GM18867 (cell line): ENCODE data around the gene GLO1.

Experiments
- ATAC-seq: cut with Tn5 transposase; IDR thresholded peaks from one replicate; pipeline ENCODE4 v1.9.1; 2021; ENCODE audit warnings: mild to moderate bottlenecking, moderate library complexity; ENCODE audit not compliant: unreplicated experiment

Gene GLO1

GRCh38 chr6:38702558-38703397 lies at the start of gene GLO1:
Gene GLO1 (minus strand): TSS chr6:38703145. CDS start chr6:38703054, 91 bp downstream.
- peak; percentile 99 for ATAC-seq

- no peak for ATAC-seq
These were observed 48.1 kb upstream of the GLO1 start for GRCh38 chr6:38750968-38751615.

DNA sequence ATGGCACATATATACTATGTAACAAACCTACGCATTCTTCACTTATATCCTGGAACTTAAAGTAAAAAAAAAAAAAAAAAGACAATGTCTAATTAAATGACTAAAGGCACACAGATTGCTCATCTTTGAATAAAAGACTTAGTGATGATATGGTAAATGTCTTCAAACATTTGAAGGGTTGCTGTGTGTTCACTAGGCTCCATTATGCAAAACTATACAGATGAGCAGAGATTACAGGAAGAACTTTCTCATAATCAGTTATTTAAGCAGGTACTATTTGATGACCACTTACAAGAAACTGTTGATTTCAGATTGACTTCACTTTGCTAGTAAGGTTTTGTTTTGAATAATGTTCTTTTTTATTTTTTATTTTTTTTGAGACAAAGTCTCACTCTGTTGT lies 46.5 kb upstream of the GLO1 start:
- no peak for ATAC-seq

GRCh38 chr6:38739532-38739931 lies 36.6 kb upstream of the GLO1 start:
- ATAC-seq = no peak

DNA sequence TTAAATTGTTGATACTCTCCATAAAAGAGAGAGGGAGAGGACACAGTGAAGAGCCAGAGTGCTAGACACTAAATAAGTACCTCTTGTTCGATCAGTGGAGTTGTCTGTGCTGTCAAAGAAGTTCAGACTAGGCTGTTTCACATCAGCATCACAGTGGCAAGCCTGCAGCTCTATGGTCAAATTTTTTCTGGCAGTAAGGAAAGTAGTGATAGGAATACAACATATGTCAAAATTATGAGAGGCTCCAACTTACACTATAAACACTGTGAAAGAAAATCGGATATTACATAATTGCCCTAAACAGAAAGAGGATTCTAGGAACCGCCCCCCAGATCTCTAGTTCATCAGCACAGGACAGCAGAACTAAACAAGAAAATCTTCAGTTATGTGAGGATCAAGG lies 35.3 kb upstream of the GLO1 start:
- ATAC-seq = no peak

DNA sequence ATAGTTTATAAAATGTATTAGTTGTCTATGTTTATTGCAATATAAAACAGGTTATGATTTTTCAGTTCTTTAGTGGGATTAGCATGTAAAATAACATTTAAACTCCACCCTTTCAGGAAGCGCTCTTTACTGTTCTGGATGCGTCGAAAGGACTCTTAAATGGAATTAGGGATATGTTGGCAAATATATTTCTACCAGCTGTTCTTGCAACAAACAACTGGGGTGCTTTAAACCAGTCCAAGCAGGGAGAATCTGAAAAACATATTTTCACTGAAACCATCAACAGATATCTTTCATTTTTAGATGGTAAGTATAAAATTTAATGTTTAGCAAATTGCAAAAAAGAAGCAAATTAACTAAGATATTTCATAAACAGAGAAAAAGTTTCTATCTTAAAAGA lies 34.0 kb upstream of the GLO1 start:
- ATAC-seq = no peak

DNA sequence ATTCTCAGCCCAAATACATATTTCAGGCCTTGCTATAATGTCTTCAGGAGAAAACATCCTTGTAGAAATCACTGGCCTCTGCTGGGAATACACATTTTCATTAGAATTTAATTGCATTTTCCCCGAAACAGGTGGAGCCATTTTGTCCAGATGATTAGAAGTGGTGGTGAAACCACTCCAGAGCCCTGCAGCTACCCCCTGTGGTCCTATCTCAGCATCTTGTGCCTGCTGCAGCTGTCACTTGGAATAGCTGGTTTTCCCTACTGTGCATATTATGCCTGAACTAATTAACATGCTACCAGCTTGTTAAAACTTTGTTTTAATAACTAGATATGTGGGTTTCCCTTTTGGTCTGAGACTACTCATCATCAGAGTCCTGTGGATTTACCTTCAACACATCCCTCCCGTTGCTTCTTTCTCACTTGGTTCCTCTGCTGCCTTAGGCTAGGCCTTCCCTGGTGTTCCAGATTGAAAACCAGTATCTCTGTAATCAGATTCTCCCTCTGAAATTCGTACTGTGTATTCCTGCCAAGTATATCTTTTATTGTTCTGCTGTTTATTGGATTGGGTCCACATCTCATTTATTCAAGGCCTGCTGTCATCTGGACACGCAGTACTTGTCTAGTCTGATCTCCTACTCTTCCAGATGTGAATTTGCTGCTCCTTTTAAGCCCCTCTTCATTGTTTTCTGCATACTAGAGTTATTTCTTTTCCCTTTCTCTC lies 27.4 kb upstream of the GLO1 start:
- ATAC-seq = no peak

- ATAC-seq = no peak
These were observed 25.3 kb upstream of the GLO1 start for GRCh38 chr6:38728203-38728602.

GRCh38 chr6:38725414-38726183 lies 22.7 kb upstream of the GLO1 start:
- ATAC-seq = no peak

DNA sequence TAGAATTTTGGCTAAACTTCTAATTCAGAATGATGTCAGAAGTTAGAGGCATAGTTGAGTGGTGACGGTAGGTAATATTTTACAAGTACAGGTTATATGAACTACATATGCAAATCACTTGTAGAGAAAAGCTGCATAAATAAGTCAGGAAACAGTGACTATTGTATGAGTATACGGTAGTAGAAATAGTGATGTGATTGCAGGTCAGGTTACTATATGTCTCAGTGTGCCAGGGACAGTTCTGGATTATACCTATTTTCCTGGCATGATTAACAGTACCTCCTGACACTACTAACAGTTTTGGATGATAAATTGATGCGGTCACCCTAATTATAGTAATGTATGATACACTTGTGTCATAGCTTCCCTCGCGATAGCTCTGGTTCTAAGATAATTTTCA lies 21.4 kb upstream of the GLO1 start:
- ATAC-seq = no peak

DNA sequence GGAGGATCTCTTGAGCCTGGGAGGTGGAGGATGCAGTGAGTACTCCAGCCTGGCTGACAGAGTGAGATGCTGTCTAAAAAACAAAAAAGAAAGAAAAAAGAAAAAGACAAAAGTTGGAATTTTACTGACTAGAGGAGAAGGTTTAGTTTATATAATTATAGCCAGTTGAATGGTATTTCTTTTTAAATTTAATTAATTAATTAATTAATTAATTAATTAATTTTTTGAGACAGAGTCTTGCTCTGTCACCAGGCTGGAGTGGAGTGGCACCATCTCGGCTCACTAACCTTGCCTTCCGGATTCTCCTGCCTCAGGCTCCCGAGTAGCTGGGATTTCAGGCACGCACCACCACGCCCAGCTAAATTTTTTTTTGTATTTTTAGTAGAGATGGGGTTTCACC lies 20.8 kb upstream of the GLO1 start:
- no peak for ATAC-seq

GRCh38 chr6:38722727-38723334 lies 19.9 kb upstream of the GLO1 start:
- ATAC-seq = no peak

GRCh38 chr6:38722038-38722437 lies 19.1 kb upstream of the GLO1 start:
- no peak for ATAC-seq

DNA sequence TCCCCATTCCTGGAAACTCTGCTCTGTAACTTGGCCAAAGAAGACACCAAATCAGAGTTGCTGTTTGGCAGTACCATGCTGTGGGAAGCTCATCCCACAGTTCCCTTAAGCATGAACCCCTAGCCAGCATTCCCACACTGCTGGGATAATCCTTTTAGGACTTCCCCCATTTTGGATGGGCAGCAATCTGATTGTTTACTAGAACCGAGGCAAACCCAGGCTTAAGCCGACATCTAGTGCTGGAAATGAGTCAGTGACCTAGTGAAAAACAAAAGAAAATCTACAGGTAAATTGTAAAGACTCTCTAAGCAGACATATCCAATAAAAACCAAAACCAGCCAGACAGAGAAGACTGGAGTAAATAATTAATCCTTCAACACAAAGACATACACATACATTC lies 17.4 kb upstream of the GLO1 start:
- no peak for ATAC-seq

DNA sequence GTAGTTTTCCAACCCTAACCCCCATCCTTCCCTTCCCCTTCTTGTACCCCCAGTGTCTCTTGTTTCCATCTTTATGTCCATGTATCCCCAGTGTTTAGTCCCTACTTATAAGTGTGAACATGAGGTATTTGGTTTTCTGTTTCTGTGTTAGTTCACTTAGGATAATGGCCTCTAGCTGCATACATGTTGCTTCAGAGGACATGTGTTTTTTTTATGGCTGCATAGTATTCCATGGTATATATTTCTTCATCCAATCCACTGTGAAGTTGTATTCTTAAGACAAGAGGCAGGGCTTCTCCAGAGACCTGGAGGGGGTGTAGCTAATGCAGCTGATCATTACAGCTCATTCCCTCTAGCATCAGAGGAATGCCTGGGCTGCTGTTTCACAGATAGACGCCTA lies 16.4 kb upstream of the GLO1 start:
- no peak for ATAC-seq

DNA sequence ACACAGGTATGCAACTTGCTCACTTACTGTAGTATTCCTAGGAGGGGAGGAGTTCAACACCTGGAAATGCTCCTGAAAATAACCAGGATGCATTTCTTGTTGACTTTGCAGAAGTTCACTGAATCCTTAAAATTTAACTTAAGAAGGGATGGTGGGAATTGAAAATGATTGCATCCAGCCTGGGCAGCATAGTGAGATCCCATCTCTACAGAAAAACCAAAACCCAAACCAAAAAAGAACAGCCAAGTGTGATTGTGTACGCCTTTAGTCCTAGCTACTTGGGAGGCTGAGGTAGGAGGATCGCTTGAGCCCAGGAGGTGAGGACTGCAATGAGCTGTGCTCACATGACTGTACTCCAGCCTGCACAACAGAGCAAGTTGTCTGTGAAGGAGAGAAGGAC lies 13.9 kb upstream of the GLO1 start:
- no peak for ATAC-seq

GRCh38 chr6:38715016-38715689 lies 12.2 kb upstream of the GLO1 start, which contains the start of gene DNAH8:
Gene DNAH8 (plus strand): TSS chr6:38715311. CDS start chr6:38722810, 7,499 bp downstream.
- no peak for ATAC-seq

GRCh38 chr6:38714239-38715015 lies 11.5 kb upstream of the GLO1 start:
- ATAC-seq = no peak

- no peak for ATAC-seq
These were observed 10.9 kb upstream of the GLO1 start for GRCh38 chr6:38713812-38714211.
